Measurements from ENCODE around the gene RAX2.
A peak's percentile ranks its signal among the peaks of the same experiment; 100 is the strongest.

RAX2 gene

GRCh38 chr19:3800996-3801395 is 29.0 kb upstream of the RAX2 start:
- DNase-seq: no peak

- DNase-seq: no peak
Observed at GRCh38 chr19:3798137-3798536, 26.1 kb upstream of the RAX2 start.

GRCh38 chr19:3796358-3796757 is 24.3 kb upstream of the RAX2 start:
- no peak for DNase-seq

GRCh38 chr19:3793799-3794198 is 21.8 kb upstream of the RAX2 start:
- DNase-seq: no peak

GRCh38 chr19:3792114-3792513 is 20.1 kb upstream of the RAX2 start:
- DNase-seq: no peak

- DNase-seq: no peak
Observed at GRCh38 chr19:3790941-3791340, 18.9 kb upstream of the RAX2 start.

GRCh38 chr19:3790209-3790734 is 18.2 kb upstream of the RAX2 start:
- no peak for DNase-seq

- DNase-seq: no peak
Observed at GRCh38 chr19:3788996-3789778, 17.2 kb upstream of the RAX2 start.

GRCh38 chr19:3785938-3786824 is 14.2 kb upstream of the RAX2 start, which contains the start of gene MATK:
Gene MATK (minus strand): TSS chr19:3786381. CDS start chr19:3785135, 1,246 bp downstream.
- DNase-seq: peak; percentile 35 to 46

GRCh38 chr19:3785451-3785937 is 13.5 kb upstream of the RAX2 start:
- DNase-seq: peak; percentile 32 to 54

- no peak for DNase-seq
Observed at GRCh38 chr19:3784607-3785450, 12.8 kb upstream of the RAX2 start.

GRCh38 chr19:3783660-3784584 is 11.9 kb upstream of the RAX2 start:
- peak; percentile 55 to 59 for DNase-seq

- DNase-seq: no peak
Observed at GRCh38 chr19:3782903-3783302, 10.9 kb upstream of the RAX2 start.

GRCh38 chr19:3782330-3782729 is 10.3 kb upstream of the RAX2 start:
- no peak for DNase-seq

- no peak for DNase-seq
Observed at GRCh38 chr19:3781603-3782002, 9.6 kb upstream of the RAX2 start.

- no peak for DNase-seq
Observed at GRCh38 chr19:3780786-3781304, 8.8 kb upstream of the RAX2 start.

GRCh38 chr19:3778899-3779723 is 7.1 kb upstream of the RAX2 start:
- DNase-seq: no peak

GRCh38 chr19:3778104-3778867 is 6.3 kb upstream of the RAX2 start:
- no peak for DNase-seq

GRCh38 chr19:3776479-3777040 is 4.5 kb upstream of the RAX2 start:
- DNase-seq: no peak

Measured in stimulated activated CD4-positive, alpha-beta T cell treated with anti-CD3 and anti-CD28 coated beads, Interleukin-2, amount 100 ng/mL, for 24 hours (primary cell).